PC-9 (cell line): ENCODE data around the gene PDE4D.

Experiments used
- CTCF ChIP-seq: fragments of 200-600 bp; sonication (generic); conservative IDR thresholded peaks from 2 replicates; pipeline ENCODE4 v1.6.1; 2017; ENCODE audit warnings: mixed run types, antibody characterized with exemption, mild to moderate bottlenecking, moderate library complexity
- EZH2 ChIP-seq: fragments of 200-600 bp; sonication (generic); IDR thresholded peaks from 2 replicates; pipeline ENCODE4 v1.8.0; 2017; ENCODE audit warnings: antibody characterized with exemption, low read depth

- no peak for TF ChIP-seq CTCF
- no peak for TF ChIP-seq EZH2
Observed at GRCh38 chr5:59420596-59420995, 472.9 kb downstream of the PDE4D start.
